GM11168 (cell line): Measurements from ENCODE around the gene PRKCE.

ENCODE experiments used
- in situ Hi-C: fragments of 300-500 bp; cut with MboI; formaldehyde crosslinking; loops from one replicate; pipeline ENCODE4 v1.12.0; 2022; ENCODE audit warnings: low sequenced_read_pairs; ENCODE audit not compliant: unreplicated experiment

The PRKCE gene

GRCh38 chr2:45629971-45630370, 21.5 kb upstream of the PRKCE start:
- in situ Hi-C loops: no loop called here

- in situ Hi-C loops: no loop called here
Measured at GRCh38 chr2:45631319-45631718, 20.2 kb upstream of the PRKCE start.

- in situ Hi-C loops: no loop called here
Measured at GRCh38 chr2:45631955-45632354, 19.5 kb upstream of the PRKCE start.

GRCh38 chr2:45634223-45634622, 17.3 kb upstream of the PRKCE start:
- in situ Hi-C loops: no loop called here

GRCh38 chr2:45636008-45636407, 15.5 kb upstream of the PRKCE start:
- in situ Hi-C loops: no loop called here

- in situ Hi-C loops: no loop called here
Measured at GRCh38 chr2:45637440-45637839, 14.0 kb upstream of the PRKCE start.

- in situ Hi-C loops: loop anchor here (10.0 kb wide), 1 partner anchor 134 kb away; no protein-coding TSS in a partner anchor
Measured at GRCh38 chr2:45640576-45640975, 10.9 kb upstream of the PRKCE start.

- in situ Hi-C loops: loop anchor here (10.0 kb wide), 1 partner anchor 132 kb away; no protein-coding TSS in a partner anchor
Measured at GRCh38 chr2:45643095-45643494, 8.4 kb upstream of the PRKCE start.

GRCh38 chr2:45643543-45644542, 7.6 kb upstream of the PRKCE start:
- in situ Hi-C loops: loop anchor here (10.0 kb wide), 1 partner anchor 131 kb away; no protein-coding TSS in a partner anchor

GRCh38 chr2:45646289-45646688, 5.2 kb upstream of the PRKCE start:
- in situ Hi-C loops: loop anchor here (5.0 to 10.0 kb wide), 2 partner anchors 129 to 296 kb away; no protein-coding TSS in a partner anchor

GRCh38 chr2:45647356-45647755, 4.1 kb upstream of the PRKCE start:
- in situ Hi-C loops: loop anchor here (5.0 to 10.0 kb wide), 2 partner anchors 127 to 295 kb away; no protein-coding TSS in a partner anchor

- in situ Hi-C loops: loop anchor here (5.0 to 10.0 kb wide), 2 partner anchors 127 to 294 kb away; no protein-coding TSS in a partner anchor
Measured at GRCh38 chr2:45647986-45648520, 3.4 kb upstream of the PRKCE start.

GRCh38 chr2:45648636-45649035, 2.8 kb upstream of the PRKCE start:
- in situ Hi-C loops: loop anchor here (5.0 to 10.0 kb wide), 2 partner anchors 126 to 294 kb away; no protein-coding TSS in a partner anchor

- in situ Hi-C loops: loop anchor here (5.0 to 10.0 kb wide), 2 partner anchors 125 to 293 kb away; no protein-coding TSS in a partner anchor
Measured at GRCh38 chr2:45649462-45649857, 2.0 kb upstream of the PRKCE start.

- in situ Hi-C loops: loop anchor here (5.0 to 10.0 kb wide), 2 partner anchors 125 to 292 kb away; no protein-coding TSS in a partner anchor
Measured at GRCh38 chr2:45649858-45650811, 1.3 kb upstream of the PRKCE start.

- in situ Hi-C loops: no loop called here
Measured at GRCh38 chr2:45650851-45651414, 542 bp upstream of the PRKCE start.

- in situ Hi-C loops: no loop called here
Measured at GRCh38 chr2:45652090-45653031, 886 bp downstream of the PRKCE start.
